ENCODE measurements around the gene FBRSL1.

DNA sequence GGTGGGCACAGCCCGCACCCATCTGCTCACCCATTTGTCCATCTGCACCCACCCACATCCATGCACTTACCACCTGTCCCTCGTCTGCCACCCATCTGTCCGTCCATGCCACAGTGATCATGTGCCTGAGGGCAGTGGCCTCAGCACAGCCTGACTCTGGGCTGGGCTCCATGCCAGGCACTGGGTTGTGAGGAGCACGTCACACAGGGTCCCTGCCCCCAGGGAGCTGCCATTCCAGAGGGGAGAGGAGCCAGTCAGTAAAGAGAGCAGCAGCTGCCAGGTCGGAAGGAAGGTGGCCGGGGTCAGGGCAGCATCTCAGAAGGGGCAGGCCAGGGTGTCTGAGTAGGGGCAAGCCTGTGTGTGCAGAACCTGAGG is 43.6 kb downstream of the FBRSL1 start:
- TF ChIP-seq EZH2phosphoT487 (IDR thresholded peaks at IDR 0.05; ENCODE audit: insufficient read depth, low read depth) (no peak), EZH2 (IDR thresholded peaks at IDR 0.05; ENCODE audit: insufficient read depth, poor library complexity, severe bottlenecking) (no peak)

Data from GM23248 (cell line).